OCI-M2 (cell line): Measurements from ENCODE around the gene LONP1.

Source experiments
- DNase-seq: peaks from one replicate; lab custom pipeline; 2025; ENCODE audit not compliant: unreplicated experiment; lab: John Stamatoyannopoulos, UW

The LONP1 gene

DNA sequence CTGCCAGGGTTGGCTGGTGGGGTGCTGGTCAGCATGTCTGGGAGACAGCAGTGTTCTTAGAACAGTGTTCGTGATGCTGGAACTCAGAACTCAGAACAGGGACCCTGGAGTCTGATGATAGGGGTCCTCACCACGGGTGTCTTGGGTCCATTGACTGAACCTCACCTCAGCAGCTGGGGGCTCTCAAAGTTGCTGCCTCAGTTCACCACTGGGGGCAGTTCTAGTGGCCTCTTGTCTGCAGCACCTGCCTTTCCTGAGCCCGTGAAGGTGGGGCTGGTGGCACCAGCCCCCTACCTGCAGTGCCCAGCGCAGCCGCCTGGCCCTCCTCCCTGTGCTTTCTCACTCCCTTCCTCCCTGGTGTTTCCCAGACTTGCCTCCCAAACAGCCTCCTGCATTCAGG is 68.6 kb downstream of the LONP1 start:
- DNase-seq, result no peak

DNA sequence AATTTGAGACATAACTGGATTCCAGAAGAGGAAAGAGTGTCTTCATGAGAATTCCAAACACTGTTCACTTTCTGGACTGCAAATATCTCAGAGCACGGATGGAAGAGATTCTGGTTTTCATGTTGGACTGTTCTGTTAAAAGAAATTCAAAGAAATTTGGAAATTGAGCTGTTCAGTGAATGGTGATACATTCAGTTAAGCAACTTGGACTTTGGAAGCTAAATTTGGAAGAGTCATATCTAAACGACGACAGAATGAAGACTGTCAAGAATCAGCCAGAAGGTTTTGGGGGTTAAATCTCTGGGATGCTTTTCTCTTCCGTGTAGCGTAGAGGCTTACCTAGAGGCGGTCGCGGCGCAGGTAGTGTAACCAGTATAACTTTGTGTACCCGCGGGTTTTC is 71.5 kb downstream of the LONP1 start:
- no peak for DNase-seq

DNA sequence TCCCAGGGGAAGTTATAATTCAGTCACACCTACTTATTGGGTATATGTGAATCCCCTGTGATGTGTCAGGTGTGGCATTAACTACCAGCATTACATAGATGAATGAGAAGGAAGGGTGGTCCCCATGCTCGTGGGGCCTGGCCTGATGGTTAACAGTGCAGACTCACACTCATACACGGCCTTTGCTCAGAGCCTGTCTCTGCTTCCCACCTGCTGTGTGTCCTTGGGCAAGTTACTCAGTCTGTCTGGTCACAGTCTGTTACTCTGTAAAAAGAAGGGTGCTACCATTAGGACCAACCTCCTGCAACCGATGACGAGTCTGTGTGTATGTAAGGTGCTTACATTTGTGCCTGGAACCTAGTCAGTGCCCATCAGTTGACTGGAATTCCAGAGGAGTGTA is 73.2 kb downstream of the LONP1 start:
- DNase-seq, result no peak

DNA sequence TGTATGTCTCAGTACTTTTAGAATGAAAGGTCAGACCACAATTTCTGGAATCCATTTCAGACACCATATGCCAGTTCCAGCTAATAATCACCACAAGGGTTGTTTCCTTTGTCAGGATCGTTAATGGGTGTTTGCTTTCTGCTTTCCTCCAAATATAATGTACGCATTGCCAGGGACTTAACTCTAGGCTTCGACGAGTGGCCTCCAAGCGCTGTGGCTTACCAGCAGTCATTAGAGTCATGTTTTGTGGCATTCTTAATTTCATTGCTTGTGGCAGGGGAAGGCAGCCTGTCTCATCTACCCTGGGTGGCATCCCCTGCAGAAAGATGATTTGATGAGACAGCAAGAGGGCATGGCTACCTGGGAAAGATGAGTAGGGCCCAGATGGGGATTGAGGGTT is 74.5 kb downstream of the LONP1 start:
- no peak for DNase-seq

DNA sequence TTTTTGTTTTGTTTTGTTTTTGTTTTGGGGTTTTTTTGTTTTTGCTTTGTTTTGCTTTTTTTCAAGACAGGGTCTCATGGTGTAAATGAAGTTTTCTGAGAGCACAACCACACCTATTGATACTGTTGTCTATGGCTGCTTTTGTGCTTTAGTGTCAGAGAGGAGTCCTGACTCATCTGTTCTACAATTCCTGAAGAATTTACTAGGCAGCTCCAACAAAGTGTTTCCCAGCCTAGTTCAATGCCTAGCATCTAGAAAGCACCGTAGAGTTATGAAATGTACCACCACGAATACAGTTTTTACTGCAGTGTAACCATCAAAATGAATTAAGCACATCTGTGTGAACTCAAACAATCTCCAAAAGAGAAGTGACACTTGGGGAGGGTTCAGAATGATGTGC is 75.9 kb downstream of the LONP1 start:
- DNase-seq, result no peak

DNA sequence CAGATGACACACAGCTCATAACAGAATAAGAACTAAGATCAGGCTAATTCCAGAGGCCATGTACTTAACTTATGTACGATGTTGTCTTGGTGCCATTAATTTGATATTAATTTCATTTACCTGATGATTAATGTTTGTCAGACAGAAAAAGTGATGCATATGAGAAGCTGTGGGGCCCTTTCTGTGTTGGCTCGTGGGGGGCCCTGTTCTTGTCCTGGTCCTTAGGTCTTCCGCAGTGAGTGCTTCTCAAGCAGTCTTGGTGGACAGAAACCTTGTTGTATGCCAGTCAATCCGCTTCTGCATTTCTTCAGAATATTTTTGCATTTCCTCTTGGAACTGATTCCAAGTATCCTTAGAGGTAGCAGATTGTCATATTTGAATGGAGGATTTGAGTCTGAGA is 76.9 kb downstream of the LONP1 start:
- DNase-seq, result no peak

DNA sequence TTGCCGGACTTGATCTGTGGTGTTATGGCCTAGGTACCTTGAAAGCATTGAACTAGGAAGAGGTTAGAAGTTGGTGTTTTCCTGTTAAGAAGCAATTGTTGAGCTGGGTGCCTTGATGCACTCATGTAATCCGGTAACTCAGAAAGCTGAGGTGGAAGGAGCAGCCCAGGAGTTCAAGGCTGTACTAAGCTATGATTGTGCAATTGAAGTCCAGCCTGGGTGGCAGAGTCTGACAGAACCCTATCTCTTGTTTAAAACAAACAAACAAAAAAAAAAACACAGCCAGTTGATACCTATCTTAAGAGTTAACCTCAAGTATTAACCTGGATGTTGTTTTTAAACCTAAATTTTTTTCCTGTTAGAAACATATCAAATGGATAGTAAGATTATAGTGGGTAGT is 77.7 kb downstream of the LONP1 start:
- DNase-seq, result no peak
